ENCODE measurements around the gene MAPKAP1.

MAPKAP1 gene

GRCh38 chr9:125674981-125675973, 31.7 kb downstream of the MAPKAP1 start:
- DNase-seq (ENCODE audit: low spot score) = peak; percentile 86

GRCh38 chr9:125672876-125673275, 34.1 kb downstream of the MAPKAP1 start:
- no peak for DNase-seq (ENCODE audit: low spot score)

- DNase-seq (ENCODE audit: low spot score) = peak; percentile 50
These were observed 43.9 kb downstream of the MAPKAP1 start for GRCh38 chr9:125663127-125663526.

- no peak for DNase-seq (ENCODE audit: low spot score)
These were observed 46.5 kb downstream of the MAPKAP1 start for GRCh38 chr9:125660557-125660956.

GRCh38 chr9:125659954-125660353, 47.1 kb downstream of the MAPKAP1 start:
- peak; percentile 81 for DNase-seq (ENCODE audit: low spot score)

- DNase-seq (ENCODE audit: low spot score) = no peak
These were observed 47.7 kb downstream of the MAPKAP1 start for GRCh38 chr9:125659201-125659840.

GRCh38 chr9:125656560-125656959, 50.4 kb downstream of the MAPKAP1 start:
- no peak for DNase-seq (ENCODE audit: low spot score)

- no peak for DNase-seq (ENCODE audit: low spot score)
These were observed 51.2 kb downstream of the MAPKAP1 start for GRCh38 chr9:125655691-125656410.

GRCh38 chr9:125655066-125655633, 51.9 kb downstream of the MAPKAP1 start:
- no peak for DNase-seq (ENCODE audit: low spot score)

GRCh38 chr9:125654121-125654520, 52.9 kb downstream of the MAPKAP1 start:
- no peak for DNase-seq (ENCODE audit: low spot score)

- DNase-seq (ENCODE audit: low spot score) = no peak
These were observed 53.7 kb downstream of the MAPKAP1 start for GRCh38 chr9:125653325-125653724.

GRCh38 chr9:125652759-125653158, 54.2 kb downstream of the MAPKAP1 start:
- DNase-seq (ENCODE audit: low spot score) = no peak

GRCh38 chr9:125652233-125652594, 54.8 kb downstream of the MAPKAP1 start:
- no peak for DNase-seq (ENCODE audit: low spot score)

GRCh38 chr9:125651576-125652232, 55.3 kb downstream of the MAPKAP1 start:
- DNase-seq (ENCODE audit: low spot score) = no peak

- DNase-seq (ENCODE audit: low spot score) = peak; percentile 58
These were observed 56.7 kb downstream of the MAPKAP1 start for GRCh38 chr9:125650271-125650737.

- no peak for DNase-seq (ENCODE audit: low spot score)
These were observed 57.2 kb downstream of the MAPKAP1 start for GRCh38 chr9:125649826-125650225.

- DNase-seq (ENCODE audit: low spot score) = peak; percentile 87
These were observed 57.7 kb downstream of the MAPKAP1 start for GRCh38 chr9:125649315-125649714.

GRCh38 chr9:125648294-125648693, 58.7 kb downstream of the MAPKAP1 start:
- no peak for DNase-seq (ENCODE audit: low spot score)

- DNase-seq (ENCODE audit: low spot score) = no peak
These were observed 60.3 kb downstream of the MAPKAP1 start for GRCh38 chr9:125646621-125647100.

- no peak for DNase-seq (ENCODE audit: low spot score)
These were observed 60.8 kb downstream of the MAPKAP1 start for GRCh38 chr9:125646217-125646616.

GRCh38 chr9:125644819-125645507, 62.0 kb downstream of the MAPKAP1 start:
- DNase-seq (ENCODE audit: low spot score) = no peak

Data from AG08395 (cell line).